Femur (tissue), 1 donor: ENCODE data around the gene TSEN34.
"Not testable (repeated sequence)": the region's sequence is repeated elsewhere in the genome, so short reads cannot be mapped to it uniquely, and the experiment has no call there.

Experiments used
- DNase-seq: peaks from one replicate; pipeline ENCODE4 v3.0.0-alpha.2; 2017

TSEN34 gene

DNA sequence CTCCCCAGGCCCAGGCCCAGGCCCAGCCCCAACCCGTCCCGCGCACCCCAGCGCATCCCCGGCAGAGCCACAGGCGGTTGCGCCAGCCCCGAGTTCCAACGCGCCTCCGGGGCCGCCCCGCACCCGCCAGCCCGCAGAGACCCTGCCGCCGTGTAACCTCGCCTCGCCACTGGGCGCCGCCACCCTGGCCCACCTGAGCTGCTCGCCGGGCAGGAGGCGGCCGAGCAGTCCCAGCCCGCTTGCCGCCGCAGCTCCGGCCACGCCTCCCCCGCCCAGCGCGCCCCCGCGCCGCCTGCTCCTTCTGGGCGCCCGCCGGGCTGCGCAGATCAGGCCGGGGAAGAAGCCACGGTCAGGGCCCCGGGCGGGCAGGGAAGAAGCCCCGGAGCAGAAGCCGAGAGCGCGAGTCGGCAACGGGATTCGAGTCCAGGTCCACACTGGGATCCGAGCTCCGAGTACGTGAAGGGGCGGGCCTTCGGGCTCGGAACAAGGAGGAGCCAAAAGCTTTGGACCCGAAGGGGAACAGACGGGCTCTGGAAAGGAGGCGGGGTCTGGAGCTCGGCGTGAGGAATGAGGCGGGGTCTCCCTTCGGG is 1.9 kb upstream of the TSEN34 start, which contains the start of gene MBOAT7:
TSS of gene MBOAT7 (minus strand) at position 436 of the 590 bp plus-strand sequence. CDS start 1,072 bp downstream, outside the sequence.
- DNase-seq = no peak

- DNase-seq = peak; percentile 100
Measured at GRCh38 chr19:54189735-54190502, 1.2 kb upstream of the TSEN34 start.

- peak; percentile 100 for DNase-seq
Measured at GRCh38 chr19:54190503-54191010, 551 bp upstream of the TSEN34 start.

GRCh38 chr19:54191811-54192453 is 824 bp downstream of the TSEN34 start:
- DNase-seq = no peak

- DNase-seq = no peak
Measured at GRCh38 chr19:54193011-54193410, 1.9 kb downstream of the TSEN34 start.

- not testable (repeated sequence) for DNase-seq
Measured at GRCh38 chr19:54194463-54194862, 3.4 kb downstream of the TSEN34 start.

- DNase-seq = no peak
Measured at GRCh38 chr19:54196536-54196935, 5.4 kb downstream of the TSEN34 start.

DNA sequence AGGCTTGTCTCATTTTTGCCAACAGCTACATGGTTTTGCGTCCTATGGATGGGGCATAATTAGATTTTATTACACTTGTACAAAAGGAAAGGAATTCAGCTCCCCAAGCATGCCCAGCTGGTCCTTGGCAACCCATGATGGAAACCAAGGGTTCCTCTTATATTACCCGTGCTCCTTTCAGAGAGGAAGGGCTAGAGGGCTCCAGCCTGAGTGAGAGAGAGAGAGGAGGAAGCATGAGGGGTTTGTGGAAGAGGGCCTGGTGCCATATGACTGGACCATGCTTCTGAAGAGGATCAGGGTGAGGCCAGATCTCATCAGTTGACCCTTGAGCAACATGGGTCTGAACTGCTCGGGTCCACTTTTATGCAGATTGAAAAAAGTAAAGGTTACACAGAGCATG is 6.0 kb downstream of the TSEN34 start:
- no peak for DNase-seq

GRCh38 chr19:54199401-54199800 is 8.3 kb downstream of the TSEN34 start:
- no peak for DNase-seq

DNA sequence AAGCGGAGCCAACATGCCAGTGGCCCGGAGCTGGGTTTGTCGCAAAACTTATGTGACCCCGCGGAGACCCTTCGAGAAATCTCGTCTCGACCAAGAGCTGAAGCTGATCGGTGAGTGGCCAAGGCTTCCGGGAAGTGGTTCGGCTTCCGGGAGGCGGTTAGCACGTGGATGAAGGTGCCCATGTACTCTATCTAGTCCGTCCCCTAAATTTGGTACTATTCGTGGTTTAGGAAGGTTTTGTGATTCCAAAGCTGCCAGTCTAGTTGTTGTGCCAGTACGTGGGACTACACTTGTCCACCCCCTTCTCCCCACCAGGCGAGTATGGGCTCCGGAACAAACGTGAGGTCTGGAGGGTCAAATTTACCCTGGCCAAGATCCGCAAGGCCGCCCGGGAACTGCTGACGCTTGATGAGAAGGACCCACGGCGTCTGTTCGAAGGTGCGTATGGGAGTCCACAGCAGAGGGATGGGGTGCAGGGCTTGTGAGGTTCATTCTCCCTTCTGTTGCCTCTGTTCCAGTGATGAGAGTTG is 10.1 kb downstream of the TSEN34 start:
- DNase-seq = no peak

- DNase-seq = no peak
Measured at GRCh38 chr19:54201980-54202379, 10.9 kb downstream of the TSEN34 start.

DNA sequence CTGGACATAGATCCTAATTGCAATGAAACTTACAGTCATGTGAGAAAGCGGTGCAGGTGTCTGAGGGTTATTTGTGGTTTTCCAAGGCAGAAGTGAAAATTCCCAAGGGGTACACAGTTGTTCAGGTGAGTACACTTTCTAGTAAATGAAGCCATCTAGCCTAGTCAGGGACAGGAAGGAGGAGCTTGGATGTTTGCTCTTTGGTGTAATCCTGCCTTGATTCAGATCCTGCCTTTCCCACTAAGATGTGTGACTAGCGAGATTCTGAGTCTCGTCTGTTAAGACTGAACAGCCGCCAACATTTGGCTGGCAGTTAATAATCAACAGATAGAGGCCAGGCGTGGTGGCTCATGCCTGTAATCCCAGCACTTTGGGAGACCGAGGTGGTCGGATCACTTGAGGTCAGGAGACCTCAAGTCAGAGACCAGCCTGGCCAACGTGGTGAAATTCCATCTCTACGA is 12.1 kb downstream of the TSEN34 start:
- no peak for DNase-seq

GRCh38 chr19:54204767-54205468 is 13.8 kb downstream of the TSEN34 start:
- DNase-seq = no peak

DNA sequence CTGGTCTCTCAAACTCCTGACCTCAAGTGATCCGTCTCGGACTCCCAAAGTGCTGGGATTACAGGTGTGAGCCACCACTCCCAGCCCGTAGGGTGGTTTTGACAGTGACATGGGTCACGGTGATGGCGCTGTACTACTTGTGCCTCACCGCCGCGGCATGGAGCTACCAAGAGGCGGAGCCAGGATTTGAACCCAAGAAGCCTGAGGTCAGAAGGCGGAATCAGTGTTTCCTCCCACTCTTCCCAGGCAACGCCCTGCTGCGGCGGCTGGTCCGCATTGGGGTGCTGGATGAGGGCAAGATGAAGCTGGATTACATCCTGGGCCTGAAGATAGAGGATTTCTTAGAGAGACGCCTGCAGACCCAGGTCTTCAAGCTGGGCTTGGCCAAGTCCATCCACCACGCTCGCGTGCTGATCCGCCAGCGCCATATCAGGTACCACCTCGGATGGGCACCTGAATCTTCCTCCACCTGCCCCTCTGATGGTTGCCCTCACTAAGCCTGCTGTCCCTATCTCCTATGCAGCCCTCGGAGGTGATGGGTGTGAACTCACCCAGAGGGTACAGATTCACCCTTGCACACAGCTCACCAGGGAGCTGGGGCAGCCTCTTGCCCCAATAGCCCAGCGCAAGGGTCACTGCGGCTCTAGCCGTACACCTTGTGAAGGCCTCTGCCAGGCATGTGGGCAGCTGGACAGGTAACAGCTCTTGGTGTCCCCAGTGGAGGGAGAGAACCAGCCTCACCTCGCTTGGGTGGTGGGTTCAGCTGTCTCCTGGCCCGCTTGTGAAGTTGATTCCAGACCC is 15.1 kb downstream of the TSEN34 start:
- DNase-seq = no peak

GRCh38 chr19:54206831-54207177 is 15.7 kb downstream of the TSEN34 start:
- DNase-seq = no peak

- not testable (repeated sequence) for DNase-seq
Measured at GRCh38 chr19:54207193-54207592, 16.1 kb downstream of the TSEN34 start.

- no peak for DNase-seq
Measured at GRCh38 chr19:54207676-54207982, 16.5 kb downstream of the TSEN34 start.

DNA sequence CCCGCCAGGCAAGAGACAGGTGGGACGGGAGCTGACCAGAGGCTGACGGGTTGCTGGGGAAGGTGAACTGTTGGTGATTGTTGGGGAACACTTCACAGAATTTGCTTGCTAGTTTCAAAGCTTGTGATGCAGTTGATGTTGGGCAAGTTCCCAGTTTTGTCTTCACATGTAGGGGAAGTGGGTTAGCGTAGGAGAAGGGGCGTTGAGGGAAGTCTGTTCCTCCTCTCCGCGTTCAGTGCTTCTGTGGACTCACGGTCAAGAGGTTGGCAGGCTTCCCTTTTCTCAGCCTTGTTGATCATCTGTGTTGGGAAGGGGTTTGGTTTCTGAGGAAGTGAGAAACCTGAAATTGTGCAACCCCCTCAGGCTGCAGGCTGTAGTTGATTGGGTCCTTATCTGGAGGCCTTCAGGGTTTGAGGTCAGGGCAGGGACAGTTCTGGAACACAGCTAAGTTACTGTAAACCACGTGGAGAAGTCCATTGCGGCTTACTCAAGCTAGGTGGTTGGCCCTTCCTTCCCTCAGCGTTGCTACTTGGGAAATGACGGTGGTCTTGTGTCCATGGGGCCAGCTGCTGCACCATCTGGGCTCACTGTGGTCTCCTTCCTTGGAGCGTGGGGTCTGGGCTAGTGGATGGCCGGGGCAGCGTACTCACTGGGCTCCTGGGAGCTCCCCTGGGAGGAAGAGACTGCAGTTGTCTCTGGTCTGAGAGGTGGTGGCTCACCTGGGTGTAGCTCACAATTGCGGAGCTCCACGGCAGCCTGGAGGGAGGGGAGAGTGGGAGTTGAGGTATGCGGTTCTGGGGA is 17.1 kb downstream of the TSEN34 start:
- DNase-seq = peak; percentile 83

GRCh38 chr19:54208784-54209057 is 17.6 kb downstream of the TSEN34 start:
- DNase-seq = no peak

- peak; percentile 33 for DNase-seq
Measured at GRCh38 chr19:54209058-54209810, 18.1 kb downstream of the TSEN34 start.
